Progenitor cell of endocrine pancreas (in vitro differentiated cells): Measurements from ENCODE around the gene DOC2A. TPM values are rescaled to one million over a fixed set of nuclear protein-coding genes. Genes with fewer than 3 reads are reported as not detected.

Experiments used
- DNase-seq: peaks from one replicate; pipeline ENCODE4 v3.0.0; 2021; ENCODE audit warnings: low spot score; ENCODE audit not compliant: unreplicated experiment
- H3K27ac Mint-ChIP-seq: 2 replicates; pipeline ENCODE4 v1.8.0; 2021; ENCODE audit warnings: mild to moderate bottlenecking, moderate library complexity, mixed read lengths
- H3K27me3 Mint-ChIP-seq: 2 replicates; pipeline ENCODE4 v1.8.0; 2021; ENCODE audit warnings: mixed read lengths
- H3K36me3 Mint-ChIP-seq: 2 replicates; pipeline ENCODE4 v1.8.0; 2022; ENCODE audit warnings: mixed read lengths; ENCODE audit not compliant: insufficient read depth
- H3K4me1 Mint-ChIP-seq: 2 replicates; pipeline ENCODE4 v1.8.0; 2021; ENCODE audit warnings: low read depth, mixed read lengths
- H3K4me3 Mint-ChIP-seq: 2 replicates; pipeline ENCODE4 v1.8.0; 2021; ENCODE audit warnings: low read depth, mild to moderate bottlenecking, moderate library complexity, mixed read lengths
- H3K9me3 Mint-ChIP-seq: 2 replicates; pipeline ENCODE4 v1.8.0; 2021; ENCODE audit warnings: low read depth, mixed read lengths
- total RNA-seq: library from RNA; stranded (reverse); gene quantifications from 2 replicates; pipeline ENCODE4 v1.2.1, GENCODE V29; 2021
- TF ChIP-seq, protein P1 (sequence below): fragments of 200-600 bp; sonication (generic); IDR thresholded peaks from one replicate; pipeline ENCODE4 v1.5.0; 2021; ENCODE audit warnings: antibody characterized with exemption, mild to moderate bottlenecking; ENCODE audit not compliant: unreplicated experiment

DOC2A gene
- total RNA-seq, 1 donor from 2014 or later: 5.0 TPM

DNA sequence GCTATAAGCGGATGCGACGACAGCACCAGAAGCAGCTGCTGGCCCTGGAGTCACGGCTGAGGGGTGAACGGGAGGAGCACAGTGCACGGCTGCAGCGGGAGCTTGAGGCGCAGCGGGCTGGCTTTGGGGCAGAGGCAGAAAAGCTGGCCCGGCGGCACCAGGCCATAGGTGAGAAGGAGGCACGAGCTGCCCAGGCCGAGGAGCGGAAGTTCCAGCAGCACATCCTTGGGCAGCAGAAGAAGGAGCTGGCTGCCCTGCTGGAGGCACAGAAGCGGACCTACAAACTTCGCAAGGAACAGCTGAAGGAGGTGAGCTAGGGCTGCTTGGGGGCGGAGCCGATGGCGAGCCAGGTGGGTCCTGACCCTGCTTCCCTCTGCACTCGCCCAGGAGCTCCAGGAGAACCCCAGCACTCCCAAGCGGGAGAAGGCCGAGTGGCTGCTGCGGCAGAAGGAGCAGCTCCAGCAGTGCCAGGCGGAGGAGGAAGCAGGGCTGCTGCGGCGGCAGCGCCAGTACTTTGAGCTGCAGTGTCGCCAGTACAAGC lies 25.5 kb downstream of the DOC2A start:
- Mint-ChIP-seq H3K9me3 (no peaks in the 10 kb centered on the region), H3K27me3 (no peaks in the 10 kb centered on the region), H3K4me1 (no peaks in the 10 kb centered on the region), H3K4me3 (no peak overlapping the region), H3K36me3 (peaks cover 25% of the 10 kb centered on the region), H3K27ac (no peak overlapping the region)
- no peak for DNase-seq
- TF ChIP-seq, protein P1, sequence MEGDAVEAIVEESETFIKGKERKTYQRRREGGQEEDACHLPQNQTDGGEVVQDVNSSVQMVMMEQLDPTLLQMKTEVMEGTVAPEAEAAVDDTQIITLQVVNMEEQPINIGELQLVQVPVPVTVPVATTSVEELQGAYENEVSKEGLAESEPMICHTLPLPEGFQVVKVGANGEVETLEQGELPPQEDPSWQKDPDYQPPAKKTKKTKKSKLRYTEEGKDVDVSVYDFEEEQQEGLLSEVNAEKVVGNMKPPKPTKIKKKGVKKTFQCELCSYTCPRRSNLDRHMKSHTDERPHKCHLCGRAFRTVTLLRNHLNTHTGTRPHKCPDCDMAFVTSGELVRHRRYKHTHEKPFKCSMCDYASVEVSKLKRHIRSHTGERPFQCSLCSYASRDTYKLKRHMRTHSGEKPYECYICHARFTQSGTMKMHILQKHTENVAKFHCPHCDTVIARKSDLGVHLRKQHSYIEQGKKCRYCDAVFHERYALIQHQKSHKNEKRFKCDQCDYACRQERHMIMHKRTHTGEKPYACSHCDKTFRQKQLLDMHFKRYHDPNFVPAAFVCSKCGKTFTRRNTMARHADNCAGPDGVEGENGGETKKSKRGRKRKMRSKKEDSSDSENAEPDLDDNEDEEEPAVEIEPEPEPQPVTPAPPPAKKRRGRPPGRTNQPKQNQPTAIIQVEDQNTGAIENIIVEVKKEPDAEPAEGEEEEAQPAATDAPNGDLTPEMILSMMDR: no peak

DNA sequence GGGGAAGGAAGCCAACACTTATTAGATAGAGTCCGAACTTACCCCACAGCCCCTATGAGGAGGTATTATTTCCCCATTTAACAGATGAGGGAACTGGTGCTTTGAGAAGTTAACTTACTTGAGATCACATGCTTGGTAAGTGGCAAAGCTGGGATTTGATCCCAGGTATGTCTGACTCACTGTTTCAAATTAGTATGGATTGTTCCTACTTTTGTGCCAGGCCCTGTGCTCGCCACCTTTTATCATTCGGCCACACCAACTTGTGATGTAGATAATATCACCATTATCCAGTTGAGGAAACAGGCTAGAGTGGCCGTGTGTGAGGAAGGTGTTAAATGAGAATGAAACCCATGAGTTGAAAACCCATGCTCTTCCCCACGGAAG lies 26.1 kb downstream of the DOC2A start:
- Mint-ChIP-seq H3K4me1 (no peaks in the 10 kb centered on the region), H3K9me3 (no peaks in the 10 kb centered on the region), H3K27ac (no peak overlapping the region), H3K4me3 (no peak overlapping the region), H3K36me3 (peaks cover 27% of the 10 kb centered on the region), H3K27me3 (no peaks in the 10 kb centered on the region)
- DNase-seq: no peak
- TF ChIP-seq, protein P1: no peak

DNA sequence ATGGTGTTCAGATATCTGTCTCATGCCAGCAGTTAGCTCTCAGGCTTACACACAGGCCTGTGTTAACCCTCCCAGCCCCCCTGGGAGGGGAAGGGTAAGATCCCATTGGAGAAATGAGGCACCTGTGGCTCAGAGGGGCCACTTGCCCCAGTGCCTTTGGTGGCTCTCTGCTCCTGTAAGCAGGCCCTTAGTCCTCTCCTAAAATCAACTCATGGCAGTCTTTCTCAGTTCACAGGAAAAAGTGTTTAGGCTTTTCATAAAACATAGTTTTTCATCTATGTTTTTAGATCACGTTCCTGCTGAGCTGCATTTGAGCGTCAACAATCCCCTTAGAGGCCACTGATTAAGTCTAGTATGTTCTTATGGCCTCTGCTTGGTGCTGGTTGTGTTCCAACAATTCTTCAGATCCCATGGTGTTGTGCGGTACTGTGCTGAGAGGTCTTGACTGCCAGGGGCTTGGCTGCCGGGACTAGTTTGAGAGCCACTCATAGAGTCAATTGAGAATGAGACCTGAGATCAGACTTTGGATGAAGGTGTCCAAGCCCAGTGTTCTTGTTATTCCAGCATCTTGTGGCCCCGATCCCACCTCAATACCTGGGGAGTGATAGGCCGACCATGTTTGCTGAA lies 26.6 kb downstream of the DOC2A start:
- H3K27me3 Mint-ChIP-seq: no peaks in the 10 kb centered on the region
- no peaks in the 10 kb centered on the region for H3K9me3 Mint-ChIP-seq
- no peak overlapping the region for H3K27ac Mint-ChIP-seq
- DNase-seq: no peak
- peaks cover 27% of the 10 kb centered on the region for H3K36me3 Mint-ChIP-seq
- H3K4me3 Mint-ChIP-seq: no peak overlapping the region
- no peaks in the 10 kb centered on the region for H3K4me1 Mint-ChIP-seq
- TF ChIP-seq, protein P1: no peak

DNA sequence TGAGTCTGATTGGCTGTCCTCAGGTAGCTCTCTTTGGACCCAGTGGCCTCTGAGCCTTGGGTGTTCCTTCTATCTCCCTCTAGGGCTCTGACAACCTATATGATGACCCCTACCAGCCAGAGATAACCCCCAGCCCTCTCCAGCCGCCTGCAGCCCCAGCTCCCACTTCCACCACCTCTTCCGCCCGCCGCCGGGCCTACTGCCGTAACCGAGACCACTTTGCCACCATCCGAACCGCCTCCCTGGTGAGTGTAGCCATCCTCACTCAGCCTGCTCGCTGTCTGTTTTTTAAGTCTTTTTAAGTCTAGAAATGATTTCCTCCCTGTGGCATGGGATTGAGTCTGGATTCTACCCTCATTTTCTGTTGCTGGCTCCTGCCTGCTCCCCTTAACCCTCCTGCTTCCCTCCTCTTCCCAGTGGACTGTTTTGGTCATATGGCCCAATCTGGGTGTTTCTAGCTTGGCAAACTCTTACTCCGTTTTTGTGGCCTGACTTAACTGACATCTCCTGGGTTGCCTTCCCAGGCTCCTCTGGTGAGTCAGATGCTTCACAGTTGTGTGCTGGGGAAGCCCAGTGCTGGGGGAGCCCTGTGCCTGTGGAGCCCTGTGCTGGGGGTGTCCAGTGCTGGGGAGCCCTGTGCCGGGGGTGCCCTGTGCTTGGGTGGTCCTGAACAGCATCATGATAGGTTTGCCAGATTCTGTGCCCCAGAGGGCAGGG lies 27.2 kb downstream of the DOC2A start:
- Mint-ChIP-seq H3K27me3 (no peaks in the 10 kb centered on the region), H3K9me3 (no peaks in the 10 kb centered on the region), H3K36me3 (peaks cover 24% of the 10 kb centered on the region), H3K27ac (no peak overlapping the region), H3K4me1 (no peaks in the 10 kb centered on the region), H3K4me3 (no peak overlapping the region)
- DNase-seq: no peak
- TF ChIP-seq, protein P1: no peak

DNA sequence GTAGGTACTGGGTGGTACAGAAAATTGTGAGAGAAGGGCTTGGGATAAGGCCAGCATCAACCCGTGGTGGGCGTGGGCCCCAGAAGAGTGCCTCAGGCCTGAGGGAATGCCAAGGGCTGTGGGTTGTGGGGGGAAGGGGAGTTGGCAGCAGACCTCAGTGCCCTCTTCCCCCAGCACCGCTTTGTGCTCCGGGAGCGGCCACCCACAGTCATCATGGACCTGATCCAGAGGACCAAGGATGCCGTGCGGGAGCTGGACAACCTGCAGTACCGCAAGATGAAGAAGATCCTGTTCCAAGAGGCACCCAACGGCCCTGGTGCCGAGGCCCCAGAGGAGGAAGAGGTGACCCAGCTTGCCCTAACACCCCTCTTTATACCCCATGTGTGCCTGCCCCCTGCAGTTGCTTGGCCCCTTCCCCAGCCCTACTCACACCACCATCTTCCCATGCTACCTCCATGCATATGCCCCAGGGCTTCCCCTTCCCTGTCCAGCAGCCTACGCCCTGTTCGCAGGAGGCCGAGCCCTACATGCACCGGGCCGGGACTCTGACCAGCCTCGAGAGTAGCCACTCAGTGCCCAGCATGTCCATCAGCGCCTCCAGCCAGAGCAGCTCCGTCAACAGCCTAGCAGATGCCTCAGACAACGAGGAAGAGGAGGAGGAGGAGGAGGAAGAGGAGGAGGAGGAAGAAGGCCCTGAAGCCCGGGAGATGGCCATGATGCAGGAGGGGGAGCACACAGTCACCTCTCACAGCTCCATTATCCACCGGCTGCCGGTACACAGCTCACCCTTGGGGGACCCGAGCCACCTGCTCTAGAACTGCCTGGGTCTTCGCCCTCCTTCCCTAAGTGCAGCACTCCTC lies 28.0 kb downstream of the DOC2A start:
- no peak overlapping the region for H3K4me3 Mint-ChIP-seq
- no peak overlapping the region for H3K27ac Mint-ChIP-seq
- peaks cover 17% of the 10 kb centered on the region for H3K36me3 Mint-ChIP-seq

More for the DNA sequence above, 28.0 kb downstream of the DOC2A start:
- TF ChIP-seq, protein P1: no peak
- Mint-ChIP-seq H3K27me3 (no peaks in the 10 kb centered on the region), H3K4me1 (no peaks in the 10 kb centered on the region), H3K9me3 (no peaks in the 10 kb centered on the region)
- DNase-seq: no peak
